Stimulated activated naive CD8-positive, alpha-beta T cell treated with anti-CD3 and anti-CD28 coated beads, Interleukin-15, Interleukin-2, amounts not matched to agents 100 ng/mL and 50 ng/mL, for 24 hours (primary cell): ENCODE results near the gene GLI2.

Experiments
- H3K27ac Mint-ChIP-seq: one replicate; pipeline ENCODE4 v1.8.0; 2021; ENCODE audit warnings: mild to moderate bottlenecking, mixed read lengths
- H3K27me3 Mint-ChIP-seq: one replicate; pipeline ENCODE4 v1.8.0; 2021; ENCODE audit warnings: mixed read lengths
- H3K36me3 Mint-ChIP-seq: one replicate; pipeline ENCODE4 v1.8.0; 2021; ENCODE audit warnings: low read depth, mixed read lengths
- H3K4me1 Mint-ChIP-seq: one replicate; pipeline ENCODE4 v1.8.0; 2021; ENCODE audit warnings: low read depth, mixed read lengths
- H3K4me3 Mint-ChIP-seq: one replicate; pipeline ENCODE4 v1.8.0; 2021; ENCODE audit warnings: mild to moderate bottlenecking, mixed read lengths
- H3K9me3 Mint-ChIP-seq: one replicate; pipeline ENCODE4 v1.8.0; 2021; ENCODE audit warnings: mixed read lengths

GLI2 gene

GRCh38 chr2:120750488-120751210, 15.0 kb downstream of the GLI2 start:
- H3K27me3 Mint-ChIP-seq = peaks cover 1% of the 10 kb centered on the region
- no peaks in the 10 kb centered on the region for H3K36me3 Mint-ChIP-seq
- H3K27ac Mint-ChIP-seq = no peak overlapping the region
- no peaks in the 10 kb centered on the region for H3K9me3 Mint-ChIP-seq
- no peaks in the 10 kb centered on the region for H3K4me1 Mint-ChIP-seq
- no peak overlapping the region for H3K4me3 Mint-ChIP-seq

GRCh38 chr2:120751553-120751952, 15.9 kb downstream of the GLI2 start:
- Mint-ChIP-seq H3K27ac (no peak overlapping the region), H3K9me3 (no peaks in the 10 kb centered on the region), H3K27me3 (peaks cover 4% of the 10 kb centered on the region), H3K4me3 (no peak overlapping the region), H3K36me3 (no peaks in the 10 kb centered on the region), H3K4me1 (no peaks in the 10 kb centered on the region)

DNA sequence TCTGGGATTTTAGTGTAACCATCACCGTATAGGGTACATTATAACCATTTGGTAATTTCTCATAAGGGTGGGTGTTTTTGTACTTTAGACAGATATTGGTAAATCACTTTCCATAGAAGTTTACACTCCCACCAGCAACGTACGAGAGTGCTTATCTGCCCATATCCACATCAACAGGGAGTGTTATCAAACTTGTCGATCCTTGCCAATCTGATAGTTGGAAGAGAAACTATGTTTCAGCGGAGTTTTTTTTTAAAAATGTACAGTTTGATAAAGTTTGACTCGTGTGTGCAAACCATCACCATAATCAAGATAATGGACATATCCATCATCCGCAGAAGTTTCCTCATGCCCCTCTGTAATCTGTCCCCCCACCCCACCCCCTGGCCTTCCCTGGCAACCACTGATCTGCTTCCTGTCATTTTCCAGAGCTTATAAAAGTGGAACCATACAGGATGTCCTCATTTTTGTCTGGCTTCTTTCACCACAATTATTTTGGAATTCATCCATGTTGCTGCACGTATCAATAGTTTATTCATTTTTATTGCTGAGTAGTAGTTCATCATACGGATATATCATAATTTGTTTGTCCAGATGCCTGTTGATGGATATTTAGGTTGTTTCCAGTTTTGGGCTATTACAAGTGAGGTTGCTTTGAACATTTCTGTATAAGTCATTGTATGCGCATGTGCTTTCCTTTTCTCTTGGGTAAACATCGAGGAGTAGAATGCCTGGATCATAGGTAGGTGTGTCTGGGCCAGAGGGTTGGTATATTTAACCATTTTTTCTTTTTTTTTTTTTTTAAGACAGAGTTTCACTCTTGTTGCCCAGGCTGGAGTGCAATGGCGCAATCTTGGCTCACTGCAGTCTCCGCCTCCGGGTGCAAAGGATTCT, 18.6 kb downstream of the GLI2 start:
- no peaks in the 10 kb centered on the region for H3K9me3 Mint-ChIP-seq
- peaks cover 8% of the 10 kb centered on the region for H3K27me3 Mint-ChIP-seq

GRCh38 chr2:120758181-120759144, 22.8 kb downstream of the GLI2 start:
- Mint-ChIP-seq H3K27ac (no peak overlapping the region), H3K36me3 (no peaks in the 10 kb centered on the region), H3K4me3 (no peak overlapping the region), H3K9me3 (no peaks in the 10 kb centered on the region), H3K4me1 (no peaks in the 10 kb centered on the region), H3K27me3 (peaks cover 8% of the 10 kb centered on the region)

More for the DNA sequence above, 18.6 kb downstream of the GLI2 start:
- Mint-ChIP-seq H3K27ac (no peak overlapping the region), H3K4me3 (no peak overlapping the region), H3K36me3 (no peaks in the 10 kb centered on the region), H3K4me1 (no peaks in the 10 kb centered on the region)

GRCh38 chr2:120759543-120760331, 24.1 kb downstream of the GLI2 start:
- Mint-ChIP-seq H3K27me3 (peaks cover 8% of the 10 kb centered on the region), H3K27ac (no peak overlapping the region), H3K4me1 (no peaks in the 10 kb centered on the region), H3K4me3 (no peak overlapping the region), H3K36me3 (no peaks in the 10 kb centered on the region), H3K9me3 (no peaks in the 10 kb centered on the region)

GRCh38 chr2:120760446-120761135, 24.9 kb downstream of the GLI2 start:
- H3K27ac Mint-ChIP-seq = no peak overlapping the region
- no peaks in the 10 kb centered on the region for H3K4me1 Mint-ChIP-seq
- no peaks in the 10 kb centered on the region for H3K36me3 Mint-ChIP-seq
- H3K4me3 Mint-ChIP-seq = no peak overlapping the region
- no peaks in the 10 kb centered on the region for H3K9me3 Mint-ChIP-seq
- peaks cover 7% of the 10 kb centered on the region for H3K27me3 Mint-ChIP-seq

GRCh38 chr2:120761164-120761861, 25.6 kb downstream of the GLI2 start:
- Mint-ChIP-seq H3K4me3 (no peak overlapping the region), H3K4me1 (no peaks in the 10 kb centered on the region), H3K36me3 (no peaks in the 10 kb centered on the region), H3K27me3 (peaks cover 4% of the 10 kb centered on the region), H3K27ac (no peak overlapping the region), H3K9me3 (no peaks in the 10 kb centered on the region)

DNA sequence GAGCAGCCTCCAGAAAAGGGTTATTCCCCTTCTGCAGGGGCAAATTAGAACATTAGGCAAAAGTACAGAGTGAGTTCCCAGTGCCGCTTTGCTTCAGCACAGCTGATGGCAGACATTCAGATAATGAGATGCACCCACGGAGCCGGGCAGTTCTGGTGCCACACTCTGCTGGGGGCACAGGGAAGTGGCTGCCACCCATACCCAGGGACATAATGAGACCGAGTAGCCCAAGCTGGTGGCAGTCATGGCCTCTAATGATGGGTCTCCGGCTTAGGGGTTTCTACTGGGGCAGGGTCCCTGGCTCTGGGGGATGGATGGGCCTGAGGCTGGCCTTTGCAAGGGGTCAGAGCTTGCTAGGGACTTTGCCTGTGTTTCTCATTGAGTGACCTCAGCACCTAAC, 26.2 kb downstream of the GLI2 start:
- Mint-ChIP-seq H3K27me3 (peaks cover 1% of the 10 kb centered on the region), H3K4me1 (no peaks in the 10 kb centered on the region), H3K9me3 (no peaks in the 10 kb centered on the region), H3K36me3 (no peaks in the 10 kb centered on the region), H3K4me3 (no peak overlapping the region), H3K27ac (no peak overlapping the region)

DNA sequence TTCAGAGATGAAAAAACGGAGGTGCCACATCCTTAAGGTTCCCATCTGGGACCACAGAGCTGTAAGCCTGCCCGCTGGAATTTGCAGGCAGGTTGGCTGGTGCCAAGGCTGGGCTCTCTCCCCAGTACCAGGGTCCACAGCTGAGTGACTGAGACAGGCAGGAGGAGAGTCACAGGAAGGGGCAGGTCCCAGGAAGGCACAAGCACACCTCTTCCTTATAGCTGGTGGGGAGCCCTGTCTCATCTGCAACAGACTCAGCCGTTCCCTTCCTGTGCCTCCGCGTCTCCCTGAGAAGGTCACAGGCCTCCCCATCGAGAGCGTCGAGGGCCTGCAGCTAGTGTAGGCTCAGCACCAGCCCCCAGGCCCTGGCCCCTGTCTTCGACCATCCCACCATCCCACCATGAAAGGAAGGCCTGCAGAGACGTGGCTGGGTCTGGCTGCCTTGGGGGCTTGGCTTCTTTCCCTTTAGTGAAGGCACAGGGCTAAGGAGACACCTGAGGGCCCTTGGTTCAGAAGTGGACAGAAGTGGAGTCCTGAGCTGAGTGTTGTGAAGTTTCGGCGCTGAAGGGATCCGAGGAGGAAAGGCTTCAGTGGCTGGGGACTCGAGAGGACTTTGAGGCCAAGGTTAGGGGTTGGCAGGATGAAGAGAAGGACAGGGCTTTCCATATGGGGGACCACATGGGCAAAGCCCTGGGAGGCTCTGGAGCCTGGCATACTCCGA, 26.8 kb downstream of the GLI2 start:
- Mint-ChIP-seq H3K9me3 (no peaks in the 10 kb centered on the region), H3K36me3 (no peaks in the 10 kb centered on the region), H3K27me3 (no peaks in the 10 kb centered on the region), H3K4me3 (no peak overlapping the region), H3K27ac (no peak overlapping the region), H3K4me1 (no peaks in the 10 kb centered on the region)

- Mint-ChIP-seq H3K9me3 (no peaks in the 10 kb centered on the region), H3K4me3 (no peak overlapping the region), H3K36me3 (no peaks in the 10 kb centered on the region), H3K27me3 (no peaks in the 10 kb centered on the region), H3K27ac (no peak overlapping the region), H3K4me1 (no peaks in the 10 kb centered on the region)
These were observed 27.8 kb downstream of the GLI2 start for GRCh38 chr2:120763508-120763907.

- no peaks in the 10 kb centered on the region for H3K36me3 Mint-ChIP-seq
- H3K4me1 Mint-ChIP-seq = no peaks in the 10 kb centered on the region
- no peaks in the 10 kb centered on the region for H3K27me3 Mint-ChIP-seq
- no peak overlapping the region for H3K27ac Mint-ChIP-seq
- no peak overlapping the region for H3K4me3 Mint-ChIP-seq
- no peaks in the 10 kb centered on the region for H3K9me3 Mint-ChIP-seq
These were observed 28.3 kb downstream of the GLI2 start for GRCh38 chr2:120763931-120764330.

GRCh38 chr2:120764492-120764891, 28.8 kb downstream of the GLI2 start:
- H3K27ac Mint-ChIP-seq = no peak overlapping the region
- no peaks in the 10 kb centered on the region for H3K9me3 Mint-ChIP-seq
- H3K36me3 Mint-ChIP-seq = no peaks in the 10 kb centered on the region
- no peaks in the 10 kb centered on the region for H3K4me1 Mint-ChIP-seq
- no peaks in the 10 kb centered on the region for H3K27me3 Mint-ChIP-seq
- no peak overlapping the region for H3K4me3 Mint-ChIP-seq
